PFSK-1 (cell line): Measurements from ENCODE around the gene UFC1.

ENCODE experiments used
- FOXP2 ChIP-seq: optimal IDR thresholded peaks from 2 replicates; pipeline ENCODE3; 2011; ENCODE audit warnings: borderline replicate concordance, control low read depth, inconsistent platforms; ENCODE audit not compliant: insufficient read depth; ENCODE audit errors: extremely low read length, extremely low read depth
- POLR2AphosphoS5 ChIP-seq: IDR thresholded peaks from 2 replicates; pipeline ENCODE4 v1.6.1; 2012; ENCODE audit warnings: low read depth, mild to moderate bottlenecking, control low read depth, low read length, moderate library complexity
- REST ChIP-seq, 2 experiments: IDR thresholded peaks; 2 replicates each; pipeline versions ENCODE4 v1.6.1 to v1.8.0; 2011 to 2012; ENCODE audit warnings: low read depth in 2 of 2, low read length in 2 of 2, control low read depth in 1 of 2, inconsistent platforms in 1 of 2, mild to moderate bottlenecking in 1 of 2, moderate library complexity in 1 of 2; ENCODE audit not compliant: insufficient read depth in 1 of 2
- SIN3A ChIP-seq: IDR thresholded peaks from 2 replicates; pipeline ENCODE4 v1.6.1; 2012; ENCODE audit warnings: mild to moderate bottlenecking, low read length, moderate library complexity, borderline replicate concordance; ENCODE audit not compliant: insufficient read depth
- TAF1 ChIP-seq: IDR thresholded peaks from 2 replicates; pipeline ENCODE4 v1.6.1; 2012; ENCODE audit warnings: low read length, control low read depth, borderline replicate concordance; ENCODE audit not compliant: insufficient read depth

DNA sequence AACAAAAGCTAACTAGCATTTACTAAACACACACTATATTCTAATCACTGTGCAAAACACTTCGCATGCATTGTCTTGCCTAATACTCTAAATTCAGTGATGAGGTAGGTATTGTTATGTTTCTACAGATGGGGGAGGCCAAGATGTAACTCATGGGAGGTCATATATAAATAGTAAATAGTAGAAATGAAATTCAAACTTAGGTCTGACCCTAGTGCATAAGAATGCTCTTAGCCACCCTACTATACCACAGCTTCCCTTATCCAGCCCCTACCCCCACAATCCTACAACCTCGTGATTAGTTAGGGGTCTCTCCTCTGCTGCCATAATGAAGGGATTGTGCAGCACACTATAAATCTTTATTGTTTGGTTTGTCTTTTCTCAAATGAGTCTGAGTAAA is 39.2 kb upstream of the UFC1 start:
- no peak for TF ChIP-seq POLR2AphosphoS5
- no peak for TF ChIP-seq SIN3A
- no peak for TF ChIP-seq REST (IDR thresholded peaks at IDR 0.05; ENCODE audit: insufficient read depth in 1 of 2, low read depth in 2 of 2, low read length in 2 of 2)
- no peak for TF ChIP-seq TAF1
- no peak for TF ChIP-seq FOXP2
